ENCODE data around the gene PBX3. TPM values are rescaled to one million over a fixed set of nuclear protein-coding genes. Genes with fewer than 3 reads are reported as not detected.

Gene PBX3
- total RNA-seq, 1 donor from 2014 or later, result 37.7 TPM

DNA sequence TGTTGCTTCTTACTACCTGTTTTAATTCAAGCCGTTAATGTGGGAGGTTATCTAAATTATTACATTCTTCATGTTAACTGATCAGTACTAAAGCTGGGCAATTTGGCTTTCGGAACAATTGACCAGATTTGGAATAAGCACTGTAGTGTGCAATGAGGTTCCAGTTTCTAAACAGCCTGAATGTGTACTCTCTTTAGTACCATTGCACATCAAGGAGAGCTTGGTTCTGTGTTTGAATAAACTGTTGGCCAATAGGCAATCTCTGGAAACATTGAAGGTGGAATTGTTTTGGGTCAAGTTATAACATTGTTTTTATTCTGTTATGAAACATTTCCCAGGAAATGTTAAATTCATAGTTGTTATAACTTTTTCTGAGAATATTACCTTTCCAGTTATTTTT, 105.2 kb downstream of the PBX3 start:
- Mint-ChIP-seq H3K4me3 (ENCODE audit: low read depth) (no peak overlapping the region), H3K4me1 (ENCODE audit: low read depth) (peaks cover 17% of the 10 kb centered on the region), H3K27me3 (no peaks in the 10 kb centered on the region), H3K9me3 (ENCODE audit: low read depth) (no peaks in the 10 kb centered on the region), H3K36me3 (ENCODE audit: insufficient read depth) (no peaks in the 10 kb centered on the region), H3K27ac (no peak overlapping the region)
- DNase-seq (ENCODE audit: low spot score, unreplicated experiment), result no peak
- TF ChIP-seq, protein P1, sequence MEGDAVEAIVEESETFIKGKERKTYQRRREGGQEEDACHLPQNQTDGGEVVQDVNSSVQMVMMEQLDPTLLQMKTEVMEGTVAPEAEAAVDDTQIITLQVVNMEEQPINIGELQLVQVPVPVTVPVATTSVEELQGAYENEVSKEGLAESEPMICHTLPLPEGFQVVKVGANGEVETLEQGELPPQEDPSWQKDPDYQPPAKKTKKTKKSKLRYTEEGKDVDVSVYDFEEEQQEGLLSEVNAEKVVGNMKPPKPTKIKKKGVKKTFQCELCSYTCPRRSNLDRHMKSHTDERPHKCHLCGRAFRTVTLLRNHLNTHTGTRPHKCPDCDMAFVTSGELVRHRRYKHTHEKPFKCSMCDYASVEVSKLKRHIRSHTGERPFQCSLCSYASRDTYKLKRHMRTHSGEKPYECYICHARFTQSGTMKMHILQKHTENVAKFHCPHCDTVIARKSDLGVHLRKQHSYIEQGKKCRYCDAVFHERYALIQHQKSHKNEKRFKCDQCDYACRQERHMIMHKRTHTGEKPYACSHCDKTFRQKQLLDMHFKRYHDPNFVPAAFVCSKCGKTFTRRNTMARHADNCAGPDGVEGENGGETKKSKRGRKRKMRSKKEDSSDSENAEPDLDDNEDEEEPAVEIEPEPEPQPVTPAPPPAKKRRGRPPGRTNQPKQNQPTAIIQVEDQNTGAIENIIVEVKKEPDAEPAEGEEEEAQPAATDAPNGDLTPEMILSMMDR (IDR thresholded peaks at IDR 0.05; ENCODE audit: unreplicated experiment), result no peak

DNA sequence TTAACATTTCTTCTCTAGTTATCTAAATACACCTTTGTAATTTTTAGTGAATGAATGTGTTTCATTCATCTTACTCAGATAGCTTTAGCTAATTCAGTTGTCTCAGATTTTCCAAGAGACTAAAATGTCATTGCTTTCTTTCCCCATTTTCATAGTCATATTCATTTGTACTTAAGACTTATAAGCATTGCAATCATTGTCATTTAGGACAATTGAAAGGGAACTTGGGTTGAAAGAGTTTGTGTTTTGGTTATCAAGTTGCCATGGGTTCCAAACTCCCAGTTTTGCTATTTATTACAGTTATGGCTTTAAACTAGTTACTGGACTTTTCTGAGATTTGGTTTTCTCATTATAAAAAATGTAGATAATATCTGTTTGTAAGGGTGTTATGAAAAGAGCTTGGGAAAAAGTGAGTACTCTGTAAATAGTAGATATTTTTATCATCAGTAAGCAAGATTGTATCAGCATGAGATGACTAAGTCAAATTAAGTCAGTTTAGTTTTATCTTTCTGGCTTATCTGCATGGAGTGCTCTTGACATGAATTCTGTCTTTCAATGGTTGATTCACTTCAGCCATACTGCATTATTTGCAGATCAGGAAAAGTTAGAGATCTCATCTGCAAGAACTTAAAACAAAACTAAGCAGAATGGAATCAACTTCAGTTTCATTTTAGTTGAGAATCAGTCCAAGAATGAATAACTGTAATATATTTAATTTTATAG, 107.5 kb downstream of the PBX3 start:
- Mint-ChIP-seq H3K27ac (no peak overlapping the region), H3K4me3 (ENCODE audit: low read depth) (no peak overlapping the region), H3K36me3 (ENCODE audit: insufficient read depth) (no peaks in the 10 kb centered on the region), H3K27me3 (no peaks in the 10 kb centered on the region), H3K9me3 (ENCODE audit: low read depth) (no peaks in the 10 kb centered on the region), H3K4me1 (ENCODE audit: low read depth) (peaks cover 13% of the 10 kb centered on the region)
- TF ChIP-seq, protein P1 (IDR thresholded peaks at IDR 0.05; ENCODE audit: unreplicated experiment), result no peak
- DNase-seq (ENCODE audit: low spot score, unreplicated experiment), result no peak

DNA sequence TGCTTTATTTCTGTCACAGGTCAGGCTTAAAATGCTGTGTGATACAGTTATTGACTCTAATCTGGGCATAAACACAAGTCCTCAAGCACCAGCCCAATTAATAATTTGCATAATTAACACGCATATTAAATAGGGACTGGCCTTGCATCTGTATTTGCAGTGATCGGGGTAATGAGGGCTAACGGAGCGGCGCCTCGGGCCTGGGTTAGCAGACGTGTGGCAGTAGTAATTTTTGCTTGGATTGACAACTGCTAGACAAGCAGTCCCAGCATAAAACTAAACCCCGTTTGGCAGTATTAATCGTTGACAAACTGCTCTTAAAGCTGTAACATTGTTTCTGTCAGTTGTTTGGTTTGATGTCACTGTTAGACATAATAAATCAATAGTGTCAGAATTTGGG, 109.2 kb downstream of the PBX3 start:
- Mint-ChIP-seq H3K4me3 (ENCODE audit: low read depth) (no peak overlapping the region), H3K9me3 (ENCODE audit: low read depth) (no peaks in the 10 kb centered on the region), H3K27me3 (no peaks in the 10 kb centered on the region), H3K27ac (no peak overlapping the region), H3K4me1 (ENCODE audit: low read depth) (peaks cover 8% of the 10 kb centered on the region), H3K36me3 (ENCODE audit: insufficient read depth) (peaks cover 1% of the 10 kb centered on the region)
- TF ChIP-seq, protein P1 (IDR thresholded peaks at IDR 0.05; ENCODE audit: unreplicated experiment), result no peak
- no peak for DNase-seq (ENCODE audit: low spot score, unreplicated experiment)

DNA sequence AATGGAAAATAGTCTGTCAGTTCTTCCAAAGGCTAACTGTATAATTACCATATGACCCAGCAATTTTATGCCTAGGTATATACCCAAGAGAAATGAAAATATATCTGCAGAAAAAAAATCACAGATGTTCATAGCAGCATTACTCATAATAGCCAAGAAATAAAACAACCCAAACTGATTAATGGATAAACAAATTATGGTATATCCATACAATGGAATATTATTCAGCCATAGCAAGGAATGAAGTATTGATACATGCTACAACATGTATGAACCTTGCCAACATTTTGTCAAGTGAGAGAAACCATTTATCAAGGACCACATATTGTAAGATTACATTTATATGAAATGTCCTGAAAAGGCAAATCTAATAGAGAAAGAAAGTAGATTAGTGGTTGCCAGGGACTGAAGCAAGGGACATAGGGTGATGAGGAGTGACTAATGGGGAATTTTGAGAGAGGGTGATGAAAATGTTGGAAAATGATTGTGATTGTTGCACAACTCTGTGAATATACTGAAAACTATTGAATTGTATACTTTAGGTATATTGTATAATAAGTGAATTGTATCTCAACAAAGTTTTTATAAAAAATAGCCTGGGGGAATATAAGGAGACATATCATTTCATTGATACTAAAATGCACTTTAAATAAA, 114.4 kb downstream of the PBX3 start:
- Mint-ChIP-seq H3K4me1 (ENCODE audit: low read depth) (no peaks in the 10 kb centered on the region), H3K27me3 (no peaks in the 10 kb centered on the region), H3K27ac (no peak overlapping the region), H3K9me3 (ENCODE audit: low read depth) (no peaks in the 10 kb centered on the region), H3K36me3 (ENCODE audit: insufficient read depth) (peaks cover 1% of the 10 kb centered on the region), H3K4me3 (ENCODE audit: low read depth) (no peak overlapping the region)
- no peak for DNase-seq (ENCODE audit: low spot score, unreplicated experiment)
- TF ChIP-seq, protein P1 (IDR thresholded peaks at IDR 0.05; ENCODE audit: unreplicated experiment), result no peak

DNA sequence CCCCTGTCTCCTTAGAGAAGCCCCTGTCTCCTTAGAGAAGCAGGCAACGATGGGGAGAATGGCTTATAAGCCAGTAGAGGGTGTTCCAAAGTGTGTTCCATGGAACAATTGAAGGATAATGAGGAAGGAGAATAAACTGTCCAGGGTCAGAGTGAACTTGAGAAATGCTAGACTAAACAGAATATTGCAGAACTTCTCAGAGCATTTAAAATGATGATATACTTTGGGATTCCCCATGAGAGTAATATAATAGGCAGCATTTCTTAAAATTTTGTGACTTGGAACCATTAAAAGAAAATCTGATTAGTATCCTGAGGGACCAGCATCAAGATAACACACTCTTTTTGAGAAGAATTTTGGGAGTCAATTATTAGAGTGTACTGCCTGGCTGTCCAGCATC, 116.8 kb downstream of the PBX3 start:
- TF ChIP-seq, protein P1 (IDR thresholded peaks at IDR 0.05; ENCODE audit: unreplicated experiment), result no peak
- Mint-ChIP-seq H3K4me3 (ENCODE audit: low read depth) (no peak overlapping the region), H3K36me3 (ENCODE audit: insufficient read depth) (peaks cover 1% of the 10 kb centered on the region), H3K27ac (no peak overlapping the region), H3K9me3 (ENCODE audit: low read depth) (no peaks in the 10 kb centered on the region), H3K4me1 (ENCODE audit: low read depth) (no peaks in the 10 kb centered on the region), H3K27me3 (no peaks in the 10 kb centered on the region)
- DNase-seq (ENCODE audit: low spot score, unreplicated experiment), result no peak

Measured in progenitor cell of endocrine pancreas (in vitro differentiated cells).